GM12873 (cell line): ENCODE results near the gene ECHDC3.

Experiments used
- CTCF ChIP-seq: IDR thresholded peaks from 2 replicates; pipeline ENCODE4 v1.5.1; 2012; ENCODE audit warnings: low read depth, mild to moderate bottlenecking, moderate library complexity, low read length, control low read depth; ENCODE audit not compliant: insufficient read depth; ENCODE audit errors: missing control alignments

Gene ECHDC3

DNA sequence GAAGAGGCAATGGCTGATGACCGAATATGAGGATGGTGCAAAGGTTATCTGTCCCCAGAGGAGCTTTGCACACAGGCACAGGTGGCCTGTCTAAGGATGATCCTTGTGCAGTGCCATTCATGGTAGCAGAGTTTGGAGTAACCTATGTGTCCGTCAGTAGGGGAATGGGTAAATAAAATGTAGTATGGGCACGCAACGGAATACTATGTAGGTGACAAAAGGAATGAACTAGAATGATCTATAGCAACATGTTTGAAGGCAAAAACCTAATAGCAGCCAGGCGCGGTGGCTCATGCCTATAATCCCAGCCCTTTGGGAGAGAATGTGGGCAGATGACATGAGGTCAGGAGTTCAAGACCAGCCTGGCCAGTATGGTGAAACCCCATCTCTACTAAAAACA lies 41.6 kb upstream of the ECHDC3 start:
- TF ChIP-seq CTCF, result no peak

DNA sequence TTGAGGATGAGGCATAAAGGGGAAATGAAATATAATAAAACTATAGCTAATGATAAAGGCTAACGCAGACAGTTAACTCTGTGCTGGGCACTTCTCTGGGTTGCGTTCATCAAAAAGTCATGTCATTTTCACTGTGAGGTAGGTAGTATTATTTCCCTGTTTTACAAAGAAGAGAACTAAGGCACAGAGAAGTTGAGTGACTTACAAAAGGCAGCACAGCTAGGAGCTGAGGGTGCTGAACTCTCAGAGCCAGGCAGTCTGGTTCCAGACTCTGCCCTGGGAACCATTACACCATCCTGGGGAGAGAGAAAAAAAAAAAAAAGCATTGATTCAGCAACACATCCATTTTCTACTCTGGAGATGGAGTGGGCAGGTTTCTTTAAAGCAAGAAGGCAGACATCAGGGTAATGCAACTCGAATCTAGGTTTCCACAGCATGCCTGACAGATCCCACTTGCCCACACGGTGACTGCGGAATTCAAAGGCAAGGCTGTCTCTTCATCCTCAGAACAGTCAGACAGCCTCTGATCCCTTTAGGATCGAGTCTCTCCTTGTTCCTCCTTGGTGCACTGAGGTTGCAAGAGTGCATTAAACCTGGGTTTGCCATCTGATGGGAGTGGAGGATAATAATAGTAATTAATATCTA lies 40.6 kb upstream of the ECHDC3 start:
- no peak for TF ChIP-seq CTCF

GRCh38 chr10:11702264-11702663 lies 39.9 kb upstream of the ECHDC3 start:
- TF ChIP-seq CTCF, result no peak

DNA sequence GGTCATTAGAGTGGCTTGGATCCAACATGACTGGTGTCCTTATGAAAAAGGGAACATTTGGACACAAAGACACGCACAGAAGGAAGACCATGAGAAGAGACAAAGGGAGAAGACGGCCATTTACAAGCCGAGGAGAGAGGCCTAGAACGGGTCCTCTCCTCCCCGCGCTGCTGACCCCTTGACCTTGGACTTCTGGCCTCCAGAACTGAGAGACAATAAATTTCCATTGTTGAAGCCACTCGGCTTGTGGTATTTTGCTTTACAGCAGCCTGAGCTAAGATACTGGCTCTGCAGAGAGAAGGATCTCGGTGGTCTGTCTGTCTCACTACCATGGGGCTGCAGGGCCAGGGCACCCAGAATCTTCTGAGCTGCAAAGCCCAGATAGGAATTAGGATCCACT lies 38.1 kb upstream of the ECHDC3 start:
- no peak for TF ChIP-seq CTCF

DNA sequence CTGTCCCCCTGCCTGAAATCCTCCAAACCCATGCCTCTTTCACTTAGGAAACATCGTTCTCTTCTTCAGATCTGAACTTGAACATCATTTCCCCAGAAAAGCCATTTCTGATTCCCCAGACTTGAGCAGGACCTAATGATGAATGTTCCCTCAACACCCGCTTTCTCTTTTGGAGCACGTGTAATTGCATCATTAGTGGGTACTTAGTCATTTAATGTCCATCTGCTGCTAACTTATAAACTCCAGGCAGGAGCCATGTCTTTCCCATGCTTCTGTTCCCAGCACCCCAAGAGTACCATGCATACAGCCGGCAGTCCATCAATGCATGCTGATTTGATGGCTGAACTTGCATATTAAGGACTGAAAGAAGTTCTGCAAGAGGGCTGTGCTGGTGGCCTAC lies 36.5 kb upstream of the ECHDC3 start:
- no peak for TF ChIP-seq CTCF

DNA sequence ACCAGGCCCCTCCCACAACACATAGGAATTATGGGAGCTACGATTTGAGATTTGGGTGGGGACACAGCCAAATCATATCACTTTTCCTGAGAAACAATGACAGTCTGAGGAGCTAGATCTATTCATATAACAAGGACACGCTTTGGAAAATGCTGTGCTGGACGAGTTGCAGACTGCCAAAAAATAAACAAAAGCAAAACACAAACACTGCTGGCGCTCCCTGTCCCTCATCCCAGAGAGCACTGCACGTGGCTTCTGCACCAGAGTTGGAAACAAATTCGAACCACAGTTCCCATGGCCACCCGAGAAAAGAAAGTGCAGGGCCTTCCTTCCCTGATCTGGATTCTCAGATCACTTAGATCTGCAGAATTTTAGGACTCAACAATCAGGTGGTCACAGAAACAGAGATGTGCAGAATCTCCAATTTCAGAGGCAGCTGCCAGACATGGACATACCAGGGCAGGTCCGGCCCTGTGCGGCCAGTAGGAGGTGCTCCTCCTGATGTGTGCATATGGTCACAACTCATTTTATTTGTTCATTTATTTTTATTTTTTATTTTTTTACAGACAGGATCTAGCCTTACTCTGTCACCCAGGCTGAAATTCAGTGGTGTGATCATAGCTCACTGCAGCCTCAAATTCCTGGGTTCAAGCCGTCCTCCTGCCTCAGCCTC lies 35.2 kb upstream of the ECHDC3 start:
- peak; percentile 31 for TF ChIP-seq CTCF

GRCh38 chr10:11707624-11708350 lies 34.4 kb upstream of the ECHDC3 start:
- no peak for TF ChIP-seq CTCF
